GM13977 (cell line): ENCODE results near the gene VCL.

Experiments used
- DNase-seq: peaks from one replicate; pipeline ENCODE4 v3.0.0; 2012; ENCODE audit warnings: low spot score
- in situ Hi-C: fragments of 300-500 bp; cut with MboI; formaldehyde crosslinking; loops from one replicate; pipeline ENCODE4 v1.12.0; 2022; ENCODE audit warnings: low sequenced_read_pairs, low pct_unique_long_range_greater_than_20kb, mixed read lengths, inconsistent platforms; ENCODE audit not compliant: unreplicated experiment
- TF ChIP-seq, protein P1 (sequence below): IDR thresholded peaks from 2 replicates; pipeline ENCODE4 v1.5.1; 2012; ENCODE audit warnings: mild to moderate bottlenecking, control low read depth; ENCODE audit not compliant: insufficient read depth; ENCODE audit errors: extremely low read depth, missing control alignments

VCL gene

DNA sequence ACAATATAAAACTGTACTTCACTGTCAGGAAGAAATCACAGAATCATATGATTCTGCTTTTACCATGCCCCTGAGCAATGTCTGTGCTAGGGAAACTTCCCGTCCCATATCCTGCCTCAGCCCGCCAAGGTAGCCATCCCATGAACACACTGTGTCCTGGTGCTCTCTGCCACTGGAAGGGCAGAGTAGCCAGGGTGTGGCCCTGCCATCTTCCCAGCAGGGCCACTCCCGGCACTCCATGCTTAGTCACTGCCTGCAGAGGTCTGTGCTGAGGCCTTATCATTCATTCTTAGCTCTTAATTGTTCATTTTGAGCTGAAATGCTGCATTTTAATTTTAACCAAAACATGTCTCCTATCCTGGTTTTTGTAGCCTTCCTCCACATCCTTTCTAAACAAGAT is 120.9 kb downstream of the VCL start:
- no peak for DNase-seq
- TF ChIP-seq, protein P1, sequence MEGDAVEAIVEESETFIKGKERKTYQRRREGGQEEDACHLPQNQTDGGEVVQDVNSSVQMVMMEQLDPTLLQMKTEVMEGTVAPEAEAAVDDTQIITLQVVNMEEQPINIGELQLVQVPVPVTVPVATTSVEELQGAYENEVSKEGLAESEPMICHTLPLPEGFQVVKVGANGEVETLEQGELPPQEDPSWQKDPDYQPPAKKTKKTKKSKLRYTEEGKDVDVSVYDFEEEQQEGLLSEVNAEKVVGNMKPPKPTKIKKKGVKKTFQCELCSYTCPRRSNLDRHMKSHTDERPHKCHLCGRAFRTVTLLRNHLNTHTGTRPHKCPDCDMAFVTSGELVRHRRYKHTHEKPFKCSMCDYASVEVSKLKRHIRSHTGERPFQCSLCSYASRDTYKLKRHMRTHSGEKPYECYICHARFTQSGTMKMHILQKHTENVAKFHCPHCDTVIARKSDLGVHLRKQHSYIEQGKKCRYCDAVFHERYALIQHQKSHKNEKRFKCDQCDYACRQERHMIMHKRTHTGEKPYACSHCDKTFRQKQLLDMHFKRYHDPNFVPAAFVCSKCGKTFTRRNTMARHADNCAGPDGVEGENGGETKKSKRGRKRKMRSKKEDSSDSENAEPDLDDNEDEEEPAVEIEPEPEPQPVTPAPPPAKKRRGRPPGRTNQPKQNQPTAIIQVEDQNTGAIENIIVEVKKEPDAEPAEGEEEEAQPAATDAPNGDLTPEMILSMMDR = no peak
- in situ Hi-C loops = no loop called here

DNA sequence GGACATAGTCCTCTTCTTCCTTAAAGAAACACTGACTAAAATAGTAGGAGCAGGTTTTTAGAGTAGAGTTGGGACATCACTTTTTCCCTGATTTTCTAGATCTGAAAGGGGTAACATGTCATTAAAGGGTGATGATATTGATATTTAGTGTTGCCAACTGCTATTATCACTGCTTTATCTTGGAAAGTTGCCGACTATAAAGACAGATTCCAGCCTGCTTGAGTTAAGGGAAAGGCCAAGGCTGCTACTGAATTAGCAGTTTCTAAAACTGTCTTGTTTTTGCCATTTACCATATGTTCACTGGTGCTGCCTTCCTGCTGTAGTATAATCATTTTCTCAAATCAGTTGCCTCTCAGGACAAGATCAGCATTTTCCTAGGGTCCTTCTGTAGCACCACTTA is 123.0 kb downstream of the VCL start:
- TF ChIP-seq, protein P1 = no peak
- DNase-seq = no peak
- in situ Hi-C loops = no loop called here

DNA sequence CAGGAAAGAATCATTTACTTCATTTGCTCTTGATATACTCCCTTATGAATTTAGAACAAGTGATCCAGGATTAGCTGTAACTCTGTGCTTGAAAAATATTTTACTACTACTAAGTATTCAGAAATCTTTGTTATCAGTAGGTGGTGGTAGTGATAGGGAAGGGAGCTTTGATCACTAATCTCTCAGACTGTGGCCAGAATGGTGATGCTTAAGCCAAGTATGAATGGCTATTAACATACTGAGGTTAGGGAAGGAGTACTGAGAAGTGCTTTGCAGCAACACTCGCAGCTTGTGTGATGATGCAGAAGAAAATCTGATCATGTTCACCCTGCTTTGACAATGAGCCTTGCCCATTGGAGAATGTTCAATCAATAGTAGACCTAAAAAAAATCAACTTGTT is 123.5 kb downstream of the VCL start:
- TF ChIP-seq, protein P1 = no peak
- DNase-seq = no peak
- in situ Hi-C loops = no loop called here

DNA sequence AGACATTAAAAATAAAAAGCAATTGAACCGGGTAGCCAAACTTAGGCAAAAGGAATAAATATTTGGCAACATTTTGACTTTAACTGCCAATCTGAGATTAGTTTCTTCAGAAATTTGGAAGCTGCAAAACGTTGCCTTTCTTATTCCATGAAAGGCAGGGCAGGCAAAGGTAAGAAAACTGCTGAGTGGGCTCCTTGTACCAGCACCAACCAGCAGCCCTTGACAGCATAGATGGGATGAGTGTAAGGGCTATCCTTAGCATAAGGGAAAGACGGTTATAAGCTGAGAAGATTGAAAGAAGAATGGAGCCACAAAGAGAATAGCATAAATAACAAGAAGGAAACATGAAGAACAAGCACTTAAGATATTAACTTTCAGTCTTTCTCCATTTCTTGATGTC is 124.1 kb downstream of the VCL start:
- in situ Hi-C loops = no loop called here
- TF ChIP-seq, protein P1 = no peak
- DNase-seq = no peak

DNA sequence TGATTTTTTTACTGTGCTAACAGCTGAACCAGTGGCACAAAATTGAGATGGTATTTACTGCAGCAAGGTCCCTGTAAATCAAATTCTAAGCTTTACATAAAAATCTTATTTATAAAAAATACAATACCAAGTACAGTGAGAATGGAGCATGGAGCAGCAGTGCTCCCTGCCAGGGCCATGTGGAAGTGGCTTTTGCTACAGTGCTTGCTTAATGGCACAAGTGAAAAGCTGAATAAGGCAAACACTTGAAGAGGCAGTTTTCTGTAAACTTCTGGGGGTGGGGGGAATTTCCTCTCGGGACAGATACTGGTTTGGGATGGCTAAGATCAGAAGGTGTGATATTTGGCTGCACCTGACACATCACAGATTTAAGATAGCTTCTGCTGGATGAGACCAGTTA is 125.2 kb downstream of the VCL start:
- no peak for DNase-seq
- in situ Hi-C loops = no loop called here
- TF ChIP-seq, protein P1 = no peak

DNA sequence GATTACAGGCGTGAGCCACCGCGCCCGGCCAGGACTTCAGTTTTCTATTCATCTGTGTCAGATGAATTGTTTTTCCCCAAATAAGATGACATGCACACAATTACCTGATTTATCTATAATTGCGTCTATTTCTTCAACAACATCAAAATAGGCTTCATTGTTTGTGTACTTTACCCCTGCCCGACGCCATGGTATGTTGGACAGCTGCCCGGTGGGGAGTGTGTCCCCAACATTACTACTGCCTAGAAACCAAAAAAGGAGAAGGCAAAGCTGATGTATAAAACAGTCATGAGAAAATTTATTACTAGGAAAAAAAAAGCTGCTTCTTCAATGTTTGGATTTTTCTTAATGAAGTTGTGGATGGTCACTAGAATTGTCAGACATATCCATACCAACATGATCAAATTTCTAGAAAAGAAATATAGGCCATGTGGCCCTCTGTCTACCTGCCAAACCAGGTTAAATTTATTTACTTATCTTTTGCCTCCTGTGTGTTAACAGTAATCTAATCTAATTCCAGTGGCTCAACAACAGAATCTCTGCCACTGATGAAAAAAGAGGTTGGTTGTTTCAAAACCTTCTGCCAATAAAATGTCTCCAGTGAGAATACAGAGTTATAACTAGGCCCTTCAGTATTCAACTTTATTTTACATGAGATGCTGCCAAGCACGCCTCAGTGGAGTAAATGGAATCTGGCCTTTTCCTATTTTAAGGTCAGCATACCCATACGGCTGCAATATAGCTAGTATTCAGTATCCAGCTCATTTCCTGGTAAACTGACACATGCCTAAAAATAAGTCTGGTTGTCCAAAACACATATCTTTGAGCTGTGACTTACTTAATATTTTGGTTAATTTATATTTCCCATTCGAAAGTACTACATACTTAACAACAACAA is 136.3 kb downstream of the VCL start:
- TF ChIP-seq, protein P1 = no peak
- in situ Hi-C loops = no loop called here
- DNase-seq = no peak
